Esophagus squamous epithelium (tissue), 5 donors: Measurements from ENCODE around the gene COL18A1. TPM values are rescaled to one million over a fixed set of nuclear protein-coding genes. Genes with fewer than 3 reads are reported as not detected.
"Not testable (repeated sequence)": the region's sequence is repeated elsewhere in the genome, so short reads cannot be mapped to it uniquely, and the experiment has no call there.

ENCODE experiments used
- DNase-seq: peaks from one replicate; lab custom pipeline; 2025; lab: John Stamatoyannopoulos, UW
- H3K27ac ChIP-seq, 4 donors: fragments of 200-600 bp; sonication (generic); one replicate each; pipeline ENCODE4 v1.5.1; 2016 to 2019; ENCODE audit warnings: mild to moderate bottlenecking in 1 of 4
- H3K27me3 ChIP-seq, 4 donors: fragments of 200-600 bp; sonication (generic); 1 replicate in 3 of 4; 2 replicates in 1 of 4; pipeline versions ENCODE4 v1.5.1 to v1.6.0; 2017 to 2021; ENCODE audit warnings: antibody characterized with exemption in 1 of 4
- H3K36me3 ChIP-seq, 3 donors: fragments of 200-600 bp; sonication (generic); one replicate each; pipeline ENCODE4 v1.5.1; 2016 to 2019
- H3K4me1 ChIP-seq, 3 donors: fragments of 200-600 bp; sonication (generic); one replicate each; pipeline ENCODE4 v1.5.1; 2017 to 2019
- H3K4me3 ChIP-seq, 4 donors: fragments of 200-600 bp; sonication (generic); 1 replicate in 3 of 4; 2 replicates in 1 of 4; pipeline ENCODE4 v1.5.1; 2016 to 2019; ENCODE audit warnings: mild to moderate bottlenecking in 2 of 4, moderate library complexity in 1 of 4
- H3K9me3 ChIP-seq, 3 donors: fragments of 200-600 bp; sonication (generic); one replicate each; pipeline ENCODE4 v1.5.1; 2016 to 2019
- CTCF ChIP-seq, 6 experiments: fragments of 450-650 bp in 4 of 6; fragments of 200-600 bp in 2 of 6; sonication (generic) in 2 of 6; IDR thresholded peaks; one replicate each; pipeline ENCODE4 v1.5.1; 2016 to 2019; ENCODE audit warnings: antibody characterized with exemption in 6 of 6, mild to moderate bottlenecking in 4 of 6, moderate library complexity in 4 of 6
- POLR2A ChIP-seq, 4 donors: fragments of 450-650 bp; IDR thresholded peaks; one replicate each; pipeline ENCODE4 v1.6.1; 2017; ENCODE audit warnings: antibody characterized with exemption in 4 of 4, mild to moderate bottlenecking in 4 of 4, moderate library complexity in 3 of 4
- WGBS, 2 donors: methylation state at CpG; one replicate each; pipeline ENCODE4 v1.1.5; 2018; 5-methylcytosine and 5-hydroxymethylcytosine counted together
- intact Hi-C: fragments of 100-400 bp; cut with DNase I; formaldehyde crosslinking; loops from one replicate; pipeline ENCODE4 v1.15.0; 2022
- total RNA-seq, 4 donors: library from RNA; depleted of rRNA; stranded (reverse); fragments of >200 nt; gene quantifications; one replicate each; pipeline ENCODE4 v1.1.0, GENCODE V29; 2016
- donor health status: DM: yes; HTN: yes; CAD: no.

COL18A1 gene
- total RNA-seq, 4 donors from 2014 or later, result 38.9 to 69.0 (median 52.5) TPM

GRCh38 chr21:45367402-45368351, 37.3 kb upstream of the COL18A1 start:
- Histone ChIP-seq H3K4me1 (peaks cover 17 to 48% (median 30%) of the 10 kb centered on the region in 3 donors), H3K36me3 (no peaks in the 10 kb centered on the region), H3K27ac (peak overlapping the region in 3 of 4 donors; percentile 48 to 80 (median 71)), H3K9me3 (no peaks in the 10 kb centered on the region), H3K4me3 (no peak overlapping the region), H3K27me3 (no peaks in the 10 kb centered on the region)
- intact Hi-C loops, result no loop called here
- TF ChIP-seq POLR2A (IDR thresholded peaks at IDR 0.05) (no peak), CTCF (IDR thresholded peaks at IDR 0.05) (no peak)
- WGBS, 2 donors, result 82 to 88% methylated on average over 4 to 9 of the region's 25 CpGs
- no peak for DNase-seq

DNA sequence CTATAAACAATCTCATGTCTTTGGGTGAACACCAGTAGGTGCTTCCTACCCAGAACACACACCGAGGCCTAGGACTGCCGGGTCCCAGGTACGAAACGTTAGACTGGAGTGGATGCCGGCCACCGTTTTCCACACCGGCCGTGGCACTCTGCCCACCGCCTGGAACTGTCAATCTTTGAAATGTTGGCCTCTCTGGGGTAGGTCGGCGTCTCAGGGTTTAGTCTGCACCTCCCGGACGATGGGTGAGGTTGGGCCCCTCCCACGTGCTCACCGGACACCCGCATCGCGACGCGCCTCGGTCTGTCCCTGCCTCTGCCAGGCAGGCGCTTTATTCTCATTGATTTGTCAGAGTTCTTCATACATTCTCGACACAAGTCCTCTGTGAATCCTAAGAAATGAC, 35.9 kb upstream of the COL18A1 start:
- H3K27ac ChIP-seq, H3K27me3 ChIP-seq, DNase-seq, H3K4me3 ChIP-seq, intact Hi-C loops, H3K36me3 ChIP-seq, H3K9me3 ChIP-seq: not testable (repeated sequence)
- 89% methylated on average over 14 to 21 of the region's 23 CpGs for WGBS, 2 donors
- H3K4me1 ChIP-seq, result peaks cover 13 to 43% (median 28%) of the 10 kb centered on the region in 3 donors

- intact Hi-C loops, result loop anchor here (10.0 kb wide), 1 partner anchor 64 kb away; no protein-coding TSS in a partner anchor
- DNase-seq, result no peak
- Histone ChIP-seq H3K4me3 (no peak overlapping the region), H3K27me3 (no peaks in the 10 kb centered on the region), H3K4me1 (peaks cover 0 to 28% (median 13%) of the 10 kb centered on the region in 3 donors), H3K27ac (no peak overlapping the region), H3K9me3 (no peaks in the 10 kb centered on the region), H3K36me3 (no peaks in the 10 kb centered on the region)
- no peak for TF ChIP-seq CTCF (IDR thresholded peaks at IDR 0.05)
- no peak for TF ChIP-seq POLR2A (IDR thresholded peaks at IDR 0.05)
- WGBS, 2 donors, result 80 to 87% methylated on average over 11 to 14 of the region's 14 CpGs
Observed at GRCh38 chr21:45370575-45370974, 34.4 kb upstream of the COL18A1 start.

DNA sequence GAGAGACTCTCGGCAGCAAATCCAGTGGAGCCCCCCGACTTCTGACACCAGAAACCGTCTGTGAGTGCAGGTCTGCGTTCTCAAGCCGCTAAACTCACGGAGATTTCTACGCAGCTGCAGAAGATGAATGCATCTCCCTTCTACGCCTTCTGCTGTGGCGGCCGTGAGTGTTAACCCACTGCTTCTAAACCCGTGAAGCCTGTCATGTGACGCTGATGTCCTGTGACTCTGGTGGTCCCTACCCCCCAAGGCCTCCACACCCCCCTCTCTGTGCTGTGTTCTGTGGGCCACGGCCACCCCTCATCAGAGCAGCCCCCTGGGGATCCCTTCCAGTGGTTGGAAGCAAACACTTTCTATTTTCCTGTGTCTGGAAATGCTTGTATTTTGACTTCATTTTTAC, 33.9 kb upstream of the COL18A1 start:
- no peaks in the 10 kb centered on the region for H3K36me3 ChIP-seq
- H3K27me3 ChIP-seq, result no peaks in the 10 kb centered on the region
- no peak overlapping the region for H3K4me3 ChIP-seq
- peaks cover 0 to 26% (median 13%) of the 10 kb centered on the region in 3 donors for H3K4me1 ChIP-seq
- no peaks in the 10 kb centered on the region for H3K9me3 ChIP-seq
- DNase-seq, result no peak
- TF ChIP-seq POLR2A (IDR thresholded peaks at IDR 0.05) (no peak), CTCF (IDR thresholded peaks at IDR 0.05) (no peak)
- intact Hi-C loops, result loop anchor here (10.0 kb wide), 1 partner anchor 64 kb away; no protein-coding TSS in a partner anchor
- no peak overlapping the region for H3K27ac ChIP-seq
- 84 to 89% methylated on average over 13 of the region's 13 CpGs for WGBS, 2 donors

DNA sequence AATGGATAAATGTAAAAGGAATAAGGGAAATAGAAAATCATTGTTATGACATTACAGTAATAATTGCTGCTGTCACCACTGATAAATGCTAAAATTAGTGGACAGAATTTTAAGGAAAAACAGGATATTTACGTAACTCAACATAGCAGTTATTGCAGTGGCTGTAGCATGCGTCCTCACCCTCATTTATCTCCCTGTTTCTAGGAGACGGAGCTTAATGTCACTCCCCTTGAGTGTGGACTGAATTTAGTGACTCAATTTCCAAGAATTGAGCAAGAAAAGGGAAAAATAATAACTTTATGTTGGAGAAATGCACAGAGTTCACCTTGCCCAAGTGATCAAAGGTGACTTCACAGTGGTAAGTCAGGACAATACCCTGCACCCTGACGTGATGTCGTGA, 33.3 kb upstream of the COL18A1 start:
- WGBS, 2 donors, result 86 to 87% methylated on average over 5 of the region's 5 CpGs
- TF ChIP-seq CTCF (IDR thresholded peaks at IDR 0.05), result no peak
- no peak for DNase-seq
- Histone ChIP-seq H3K9me3 (no peaks in the 10 kb centered on the region), H3K4me3 (no peak overlapping the region), H3K4me1 (peaks cover 0 to 23% (median 13%) of the 10 kb centered on the region in 3 donors), H3K27me3 (no peaks in the 10 kb centered on the region), H3K27ac (no peak overlapping the region), H3K36me3 (no peaks in the 10 kb centered on the region)
- intact Hi-C loops, result loop anchor here (10.0 kb wide), 1 partner anchor 63 kb away; no protein-coding TSS in a partner anchor
